ENCODE results near the gene TRAK1. TPM values are rescaled to one million over a fixed set of nuclear protein-coding genes. Genes with fewer than 3 reads are reported as not detected.
A peak's percentile ranks its signal among the peaks of the same experiment; 100 is the strongest.

Gene TRAK1
- total RNA-seq, 1 donor from 2014 or later, result 35.4 TPM

GRCh38 chr3:42078677-42079076, 12.5 kb upstream of the TRAK1 start:
- H3K27ac Mint-ChIP-seq, result peak overlapping the region; percentile 40
- DNase-seq, result no peak
- no peak overlapping the region for H3K4me3 Mint-ChIP-seq
- H3K27me3 Mint-ChIP-seq, result no peaks in the 10 kb centered on the region
- intact Hi-C loops (cut with micrococcal nuclease), result no loop called here
- H3K36me3 Mint-ChIP-seq (ENCODE audit: low read depth), result peaks cover 3% of the 10 kb centered on the region
- peaks cover 31% of the 10 kb centered on the region for H3K4me1 Mint-ChIP-seq
- peaks cover 4% of the 10 kb centered on the region for H3K9me3 Mint-ChIP-seq

- peaks cover 2% of the 10 kb centered on the region for H3K36me3 Mint-ChIP-seq (ENCODE audit: low read depth)
- peak overlapping the region; percentile 84 for H3K27ac Mint-ChIP-seq
- intact Hi-C loops (cut with micrococcal nuclease), result loop anchor here (1.0 to 5.0 kb wide), 2 partner anchors 33 to 66 kb away; no protein-coding TSS in a partner anchor
- DNase-seq, result no peak
- peaks cover 35% of the 10 kb centered on the region for H3K4me1 Mint-ChIP-seq
- peaks cover 4% of the 10 kb centered on the region for H3K9me3 Mint-ChIP-seq
- H3K27me3 Mint-ChIP-seq, result no peaks in the 10 kb centered on the region
- no peak overlapping the region for H3K4me3 Mint-ChIP-seq
Observed at GRCh38 chr3:42079701-42080452, 11.3 kb upstream of the TRAK1 start.

GRCh38 chr3:42080453-42080872, 10.7 kb upstream of the TRAK1 start:
- H3K27me3 Mint-ChIP-seq, result no peaks in the 10 kb centered on the region
- H3K4me1 Mint-ChIP-seq, result peaks cover 37% of the 10 kb centered on the region
- peaks cover 4% of the 10 kb centered on the region for H3K9me3 Mint-ChIP-seq
- peak overlapping the region; percentile 26 for H3K4me3 Mint-ChIP-seq
- H3K27ac Mint-ChIP-seq, result peak overlapping the region; percentile 84
- no peak for DNase-seq
- intact Hi-C loops (cut with micrococcal nuclease), result loop anchor here (1.0 to 5.0 kb wide), 2 partner anchors 33 to 66 kb away; no protein-coding TSS in a partner anchor
- peaks cover 3% of the 10 kb centered on the region for H3K36me3 Mint-ChIP-seq (ENCODE audit: low read depth)

- Mint-ChIP-seq H3K27ac (peak overlapping the region; percentile 84), H3K9me3 (peaks cover under 1% of the 10 kb centered on the region), H3K4me3 (peak overlapping the region; percentile 76), H3K27me3 (no peaks in the 10 kb centered on the region), H3K4me1 (peaks cover 43% of the 10 kb centered on the region), H3K36me3 (ENCODE audit: low read depth) (peaks cover 6% of the 10 kb centered on the region)
- intact Hi-C loops (cut with micrococcal nuclease), result loop anchor here (1.0 to 5.0 kb wide), 2 partner anchors 11 to 35 kb away; no protein-coding TSS in a partner anchor
- no peak for DNase-seq
Observed at GRCh38 chr3:42081838-42082473, 9.2 kb upstream of the TRAK1 start.

- H3K36me3 Mint-ChIP-seq (ENCODE audit: low read depth), result peaks cover 20% of the 10 kb centered on the region
- intact Hi-C loops (cut with micrococcal nuclease), result loop anchor here (5.0 kb wide), 1 partner anchor 37 kb away; no protein-coding TSS in a partner anchor
- DNase-seq, result no peak
- no peak overlapping the region for H3K4me3 Mint-ChIP-seq
- no peaks in the 10 kb centered on the region for H3K9me3 Mint-ChIP-seq
- H3K27ac Mint-ChIP-seq, result no peak overlapping the region
- peaks cover 44% of the 10 kb centered on the region for H3K4me1 Mint-ChIP-seq
- H3K27me3 Mint-ChIP-seq, result no peaks in the 10 kb centered on the region
Observed at GRCh38 chr3:42084586-42084985, 6.6 kb upstream of the TRAK1 start.

- Mint-ChIP-seq H3K27me3 (no peaks in the 10 kb centered on the region), H3K4me1 (peaks cover 41% of the 10 kb centered on the region), H3K4me3 (peak overlapping the region; percentile 37), H3K27ac (peak overlapping the region; percentile 45), H3K9me3 (no peaks in the 10 kb centered on the region), H3K36me3 (ENCODE audit: low read depth) (peaks cover 33% of the 10 kb centered on the region)
- intact Hi-C loops (cut with micrococcal nuclease), result no loop called here
- no peak for DNase-seq
Observed at GRCh38 chr3:42085641-42086376, 5.3 kb upstream of the TRAK1 start.

- DNase-seq, result no peak
- no peaks in the 10 kb centered on the region for H3K27me3 Mint-ChIP-seq
- H3K4me1 Mint-ChIP-seq, result peaks cover 43% of the 10 kb centered on the region
- H3K4me3 Mint-ChIP-seq, result no peak overlapping the region
- H3K36me3 Mint-ChIP-seq (ENCODE audit: low read depth), result peaks cover 45% of the 10 kb centered on the region
- intact Hi-C loops (cut with micrococcal nuclease), result no loop called here
- H3K27ac Mint-ChIP-seq, result peak overlapping the region; percentile 1
- no peaks in the 10 kb centered on the region for H3K9me3 Mint-ChIP-seq
Observed at GRCh38 chr3:42088803-42089530, 2.2 kb upstream of the TRAK1 start.

- intact Hi-C loops (cut with micrococcal nuclease), result loop anchor here (2.0 to 10.0 kb wide), 4 partner anchors 79 to 1767 kb away; no protein-coding TSS in a partner anchor
- Mint-ChIP-seq H3K9me3 (no peaks in the 10 kb centered on the region), H3K4me3 (peak overlapping the region; percentile 43), H3K4me1 (peaks cover 40% of the 10 kb centered on the region), H3K36me3 (ENCODE audit: low read depth) (peaks cover 50% of the 10 kb centered on the region), H3K27ac (peak overlapping the region; percentile 65), H3K27me3 (no peaks in the 10 kb centered on the region)
- DNase-seq, result no peak
Observed at GRCh38 chr3:42092006-42092405, 849 bp downstream of the TRAK1 start.

- H3K36me3 Mint-ChIP-seq (ENCODE audit: low read depth), result peaks cover 38% of the 10 kb centered on the region
- H3K27me3 Mint-ChIP-seq, result no peaks in the 10 kb centered on the region
- peak overlapping the region; percentile 39 for H3K4me3 Mint-ChIP-seq
- no peak for DNase-seq
- intact Hi-C loops (cut with micrococcal nuclease), result loop anchor here (2.0 to 10.0 kb wide), 4 partner anchors 257 to 1769 kb away; no protein-coding TSS in a partner anchor
- peak overlapping the region; percentile 82 for H3K27ac Mint-ChIP-seq
- H3K9me3 Mint-ChIP-seq, result no peaks in the 10 kb centered on the region
- H3K4me1 Mint-ChIP-seq, result peaks cover 49% of the 10 kb centered on the region
Observed at GRCh38 chr3:42094128-42094527, 3.0 kb downstream of the TRAK1 start.

- peak overlapping the region; percentile 82 for H3K27ac Mint-ChIP-seq
- peaks cover 31% of the 10 kb centered on the region for H3K36me3 Mint-ChIP-seq (ENCODE audit: low read depth)
- H3K4me3 Mint-ChIP-seq, result no peak overlapping the region
- intact Hi-C loops (cut with micrococcal nuclease), result loop anchor here (2.0 to 10.0 kb wide), 4 partner anchors 258 to 1770 kb away; no protein-coding TSS in a partner anchor
- peaks cover 48% of the 10 kb centered on the region for H3K4me1 Mint-ChIP-seq
- DNase-seq, result no peak
- H3K9me3 Mint-ChIP-seq, result no peaks in the 10 kb centered on the region
- no peaks in the 10 kb centered on the region for H3K27me3 Mint-ChIP-seq
Observed at GRCh38 chr3:42094691-42095391, 3.7 kb downstream of the TRAK1 start.

- H3K27me3 Mint-ChIP-seq, result no peaks in the 10 kb centered on the region
- no peaks in the 10 kb centered on the region for H3K9me3 Mint-ChIP-seq
- DNase-seq, result no peak
- intact Hi-C loops (cut with micrococcal nuclease), result loop anchor here (2.0 to 10.0 kb wide), 3 partner anchors 907 to 1771 kb away; no protein-coding TSS in a partner anchor
- peaks cover 24% of the 10 kb centered on the region for H3K36me3 Mint-ChIP-seq (ENCODE audit: low read depth)
- no peak overlapping the region for H3K4me3 Mint-ChIP-seq
- H3K4me1 Mint-ChIP-seq, result peaks cover 45% of the 10 kb centered on the region
- H3K27ac Mint-ChIP-seq, result no peak overlapping the region
Observed at GRCh38 chr3:42095540-42095939, 4.4 kb downstream of the TRAK1 start.

- peaks cover 34% of the 10 kb centered on the region for H3K4me1 Mint-ChIP-seq
- peaks cover 11% of the 10 kb centered on the region for H3K36me3 Mint-ChIP-seq (ENCODE audit: low read depth)
- H3K9me3 Mint-ChIP-seq, result no peaks in the 10 kb centered on the region
- intact Hi-C loops (cut with micrococcal nuclease), result loop anchor here (10.0 kb wide), 2 partner anchors 1122 to 1772 kb away; no protein-coding TSS in a partner anchor
- H3K27ac Mint-ChIP-seq, result peak overlapping the region; percentile 38
- H3K4me3 Mint-ChIP-seq, result no peak overlapping the region
- H3K27me3 Mint-ChIP-seq, result no peaks in the 10 kb centered on the region
- no peak for DNase-seq
Observed at GRCh38 chr3:42096796-42097565, 5.8 kb downstream of the TRAK1 start.
